ENCODE data around the gene COPS3. TPM values are rescaled to one million over a fixed set of nuclear protein-coding genes. Genes with fewer than 3 reads are reported as not detected.

The COPS3 gene
- total and polyA plus RNA-seq, 2 experiments from 2014 or later = 108 to 121 TPM

DNA sequence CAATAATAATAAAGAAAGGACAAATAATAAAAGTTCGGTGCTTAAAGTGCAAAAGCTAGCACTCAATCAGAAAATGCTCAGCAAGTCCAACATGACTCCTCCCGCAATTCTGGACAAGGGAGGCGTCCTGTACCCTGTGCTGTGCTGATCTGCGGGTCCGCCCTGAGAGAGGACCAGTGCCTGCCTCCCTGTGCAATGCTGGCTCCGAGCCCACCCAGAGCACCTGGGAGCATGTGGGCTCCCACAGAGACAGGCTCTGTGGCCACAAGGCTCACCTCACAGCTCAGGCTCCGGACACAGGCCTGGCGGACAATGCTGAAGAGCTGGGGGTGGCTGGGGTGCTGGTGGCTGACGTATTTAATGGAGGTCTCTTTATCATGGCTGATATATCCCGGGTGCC lies 55.1 kb downstream of the COPS3 start (continued):
- TF ChIP-seq ETS1 (IDR thresholded peaks at IDR 0.05) = no peak

- Histone ChIP-seq H3K4me1 (ENCODE audit: insufficient read depth) (no peaks in the 10 kb centered on the region), H2AFZ (no peak overlapping the region), H3K27ac (ENCODE audit: low read depth) (no peak overlapping the region), H3K27me3 (ENCODE audit: insufficient read depth) (no peaks in the 10 kb centered on the region), H3F3A (replicated peaks; ENCODE audit: low read depth) (no peaks in the 10 kb centered on the region), H3K9me2 (ENCODE audit: insufficient read depth) (no peaks in the 10 kb centered on the region), H3K4me2 (no peak overlapping the region), H4K20me1 (replicated peaks; ENCODE audit: insufficient read depth) (peaks cover 6% of the 10 kb centered on the region; the same call in 1 of the 2 replicates), H3K79me2 (replicated peaks; ENCODE audit: insufficient read depth) (no peaks in the 10 kb centered on the region), H3K4me3 (no peak overlapping the region), H3K36me3 (ENCODE audit: insufficient read depth) (peaks cover 23% of the 10 kb centered on the region)
- no peaks in the 10 kb centered on the region; the same call in 1 of the 3 replicates for H3K4me1 Mint-ChIP-seq
- H3K27me3 Mint-ChIP-seq (ENCODE audit: insufficient read depth, low read depth, poor library complexity) = peaks cover 16% of the 10 kb centered on the region
- peaks cover 80% of the 10 kb centered on the region for H3K36me3 Mint-ChIP-seq (ENCODE audit: low read depth)
- DNase-seq (ENCODE audit: low spot score) (no peak), ATAC-seq (no peak)
- H3K27ac Mint-ChIP-seq = no peak overlapping the region
- no peaks in the 10 kb centered on the region for H3K9me3 Mint-ChIP-seq
- no peak overlapping the region for H3K4me3 Mint-ChIP-seq
- TF ChIP-seq STAT1 (IDR thresholded peaks at IDR 0.05; ENCODE audit: unreplicated experiment) = no peak
- no peak for TF ChIP-seq ETS1 (IDR thresholded peaks at IDR 0.05)
- TF ChIP-seq, protein P1, sequence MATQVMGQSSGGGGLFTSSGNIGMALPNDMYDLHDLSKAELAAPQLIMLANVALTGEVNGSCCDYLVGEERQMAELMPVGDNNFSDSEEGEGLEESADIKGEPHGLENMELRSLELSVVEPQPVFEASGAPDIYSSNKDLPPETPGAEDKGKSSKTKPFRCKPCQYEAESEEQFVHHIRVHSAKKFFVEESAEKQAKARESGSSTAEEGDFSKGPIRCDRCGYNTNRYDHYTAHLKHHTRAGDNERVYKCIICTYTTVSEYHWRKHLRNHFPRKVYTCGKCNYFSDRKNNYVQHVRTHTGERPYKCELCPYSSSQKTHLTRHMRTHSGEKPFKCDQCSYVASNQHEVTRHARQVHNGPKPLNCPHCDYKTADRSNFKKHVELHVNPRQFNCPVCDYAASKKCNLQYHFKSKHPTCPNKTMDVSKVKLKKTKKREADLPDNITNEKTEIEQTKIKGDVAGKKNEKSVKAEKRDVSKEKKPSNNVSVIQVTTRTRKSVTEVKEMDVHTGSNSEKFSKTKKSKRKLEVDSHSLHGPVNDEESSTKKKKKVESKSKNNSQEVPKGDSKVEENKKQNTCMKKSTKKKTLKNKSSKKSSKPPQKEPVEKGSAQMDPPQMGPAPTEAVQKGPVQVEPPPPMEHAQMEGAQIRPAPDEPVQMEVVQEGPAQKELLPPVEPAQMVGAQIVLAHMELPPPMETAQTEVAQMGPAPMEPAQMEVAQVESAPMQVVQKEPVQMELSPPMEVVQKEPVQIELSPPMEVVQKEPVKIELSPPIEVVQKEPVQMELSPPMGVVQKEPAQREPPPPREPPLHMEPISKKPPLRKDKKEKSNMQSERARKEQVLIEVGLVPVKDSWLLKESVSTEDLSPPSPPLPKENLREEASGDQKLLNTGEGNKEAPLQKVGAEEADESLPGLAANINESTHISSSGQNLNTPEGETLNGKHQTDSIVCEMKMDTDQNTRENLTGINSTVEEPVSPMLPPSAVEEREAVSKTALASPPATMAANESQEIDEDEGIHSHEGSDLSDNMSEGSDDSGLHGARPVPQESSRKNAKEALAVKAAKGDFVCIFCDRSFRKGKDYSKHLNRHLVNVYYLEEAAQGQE (IDR thresholded peaks at IDR 0.05; ENCODE audit: unreplicated experiment) = no peak
- TF ChIP-seq, protein P2, sequence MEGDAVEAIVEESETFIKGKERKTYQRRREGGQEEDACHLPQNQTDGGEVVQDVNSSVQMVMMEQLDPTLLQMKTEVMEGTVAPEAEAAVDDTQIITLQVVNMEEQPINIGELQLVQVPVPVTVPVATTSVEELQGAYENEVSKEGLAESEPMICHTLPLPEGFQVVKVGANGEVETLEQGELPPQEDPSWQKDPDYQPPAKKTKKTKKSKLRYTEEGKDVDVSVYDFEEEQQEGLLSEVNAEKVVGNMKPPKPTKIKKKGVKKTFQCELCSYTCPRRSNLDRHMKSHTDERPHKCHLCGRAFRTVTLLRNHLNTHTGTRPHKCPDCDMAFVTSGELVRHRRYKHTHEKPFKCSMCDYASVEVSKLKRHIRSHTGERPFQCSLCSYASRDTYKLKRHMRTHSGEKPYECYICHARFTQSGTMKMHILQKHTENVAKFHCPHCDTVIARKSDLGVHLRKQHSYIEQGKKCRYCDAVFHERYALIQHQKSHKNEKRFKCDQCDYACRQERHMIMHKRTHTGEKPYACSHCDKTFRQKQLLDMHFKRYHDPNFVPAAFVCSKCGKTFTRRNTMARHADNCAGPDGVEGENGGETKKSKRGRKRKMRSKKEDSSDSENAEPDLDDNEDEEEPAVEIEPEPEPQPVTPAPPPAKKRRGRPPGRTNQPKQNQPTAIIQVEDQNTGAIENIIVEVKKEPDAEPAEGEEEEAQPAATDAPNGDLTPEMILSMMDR (conservative IDR thresholded peaks at IDR 0.05; ENCODE audit: low read depth in 2 of 2) = no peak
- TF ChIP-seq CREB1 (CRISPR knock-in tag; IDR thresholded peaks at IDR 0.05; ENCODE audit: low read depth) = no peak
- TF ChIP-seq NANOG (IDR thresholded peaks at IDR 0.05; ENCODE audit: borderline replicate concordance) = no peak
- TF ChIP-seq, protein P3, sequence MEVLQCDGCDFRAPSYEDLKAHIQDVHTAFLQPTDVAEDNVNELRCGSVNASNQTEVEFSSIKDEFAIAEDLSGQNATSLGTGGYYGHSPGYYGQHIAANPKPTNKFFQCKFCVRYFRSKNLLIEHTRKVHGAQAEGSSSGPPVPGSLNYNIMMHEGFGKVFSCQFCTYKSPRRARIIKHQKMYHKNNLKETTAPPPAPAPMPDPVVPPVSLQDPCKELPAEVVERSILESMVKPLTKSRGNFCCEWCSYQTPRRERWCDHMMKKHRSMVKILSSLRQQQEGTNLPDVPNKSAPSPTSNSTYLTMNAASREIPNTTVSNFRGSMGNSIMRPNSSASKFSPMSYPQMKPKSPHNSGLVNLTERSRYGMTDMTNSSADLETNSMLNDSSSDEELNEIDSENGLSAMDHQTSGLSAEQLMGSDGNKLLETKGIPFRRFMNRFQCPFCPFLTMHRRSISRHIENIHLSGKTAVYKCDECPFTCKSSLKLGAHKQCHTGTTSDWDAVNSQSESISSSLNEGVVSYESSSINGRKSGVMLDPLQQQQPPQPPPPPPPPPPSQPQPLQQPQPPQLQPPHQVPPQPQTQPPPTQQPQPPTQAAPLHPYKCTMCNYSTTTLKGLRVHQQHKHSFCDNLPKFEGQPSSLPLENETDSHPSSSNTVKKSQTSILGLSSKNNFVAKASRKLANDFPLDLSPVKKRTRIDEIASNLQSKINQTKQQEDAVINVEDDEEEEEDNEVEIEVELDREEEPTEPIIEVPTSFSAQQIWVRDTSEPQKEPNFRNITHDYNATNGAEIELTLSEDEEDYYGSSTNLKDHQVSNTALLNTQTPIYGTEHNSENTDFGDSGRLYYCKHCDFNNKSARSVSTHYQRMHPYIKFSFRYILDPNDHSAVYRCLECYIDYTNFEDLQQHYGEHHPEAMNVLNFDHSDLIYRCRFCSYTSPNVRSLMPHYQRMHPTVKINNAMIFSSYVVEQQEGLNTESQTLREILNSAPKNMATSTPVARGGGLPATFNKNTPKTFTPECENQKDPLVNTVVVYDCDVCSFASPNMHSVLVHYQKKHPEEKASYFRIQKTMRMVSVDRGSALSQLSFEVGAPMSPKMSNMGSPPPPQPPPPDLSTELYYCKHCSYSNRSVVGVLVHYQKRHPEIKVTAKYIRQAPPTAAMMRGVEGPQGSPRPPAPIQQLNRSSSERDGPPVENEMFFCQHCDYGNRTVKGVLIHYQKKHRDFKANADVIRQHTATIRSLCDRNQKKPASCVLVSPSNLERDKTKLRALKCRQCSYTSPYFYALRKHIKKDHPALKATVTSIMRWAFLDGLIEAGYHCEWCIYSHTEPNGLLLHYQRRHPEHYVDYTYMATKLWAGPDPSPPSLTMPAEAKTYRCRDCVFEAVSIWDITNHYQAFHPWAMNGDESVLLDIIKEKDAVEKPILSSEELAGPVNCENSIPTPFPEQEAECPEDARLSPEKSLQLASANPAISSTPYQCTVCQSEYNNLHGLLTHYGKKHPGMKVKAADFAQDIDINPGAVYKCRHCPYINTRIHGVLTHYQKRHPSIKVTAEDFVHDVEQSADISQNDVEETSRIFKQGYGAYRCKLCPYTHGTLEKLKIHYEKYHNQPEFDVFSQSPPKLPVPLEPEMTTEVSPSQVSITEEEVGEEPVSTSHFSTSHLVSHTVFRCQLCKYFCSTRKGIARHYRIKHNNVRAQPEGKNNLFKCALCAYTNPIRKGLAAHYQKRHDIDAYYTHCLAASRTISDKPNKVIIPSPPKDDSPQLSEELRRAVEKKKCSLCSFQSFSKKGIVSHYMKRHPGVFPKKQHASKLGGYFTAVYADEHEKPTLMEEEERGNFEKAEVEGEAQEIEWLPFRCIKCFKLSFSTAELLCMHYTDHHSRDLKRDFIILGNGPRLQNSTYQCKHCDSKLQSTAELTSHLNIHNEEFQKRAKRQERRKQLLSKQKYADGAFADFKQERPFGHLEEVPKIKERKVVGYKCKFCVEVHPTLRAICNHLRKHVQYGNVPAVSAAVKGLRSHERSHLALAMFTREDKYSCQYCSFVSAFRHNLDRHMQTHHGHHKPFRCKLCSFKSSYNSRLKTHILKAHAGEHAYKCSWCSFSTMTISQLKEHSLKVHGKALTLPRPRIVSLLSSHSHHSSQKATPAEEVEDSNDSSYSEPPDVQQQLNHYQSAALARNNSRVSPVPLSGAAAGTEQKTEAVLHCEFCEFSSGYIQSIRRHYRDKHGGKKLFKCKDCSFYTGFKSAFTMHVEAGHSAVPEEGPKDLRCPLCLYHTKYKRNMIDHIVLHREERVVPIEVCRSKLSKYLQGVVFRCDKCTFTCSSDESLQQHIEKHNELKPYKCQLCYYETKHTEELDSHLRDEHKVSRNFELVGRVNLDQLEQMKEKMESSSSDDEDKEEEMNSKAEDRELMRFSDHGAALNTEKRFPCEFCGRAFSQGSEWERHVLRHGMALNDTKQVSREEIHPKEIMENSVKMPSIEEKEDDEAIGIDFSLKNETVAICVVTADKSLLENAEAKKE (CRISPR knock-in tag; IDR thresholded peaks at IDR 0.05) = no peak
- TF ChIP-seq ZNF114 (CRISPR knock-in tag; IDR thresholded peaks at IDR 0.05) = no peak
- TF ChIP-seq EZH2phosphoT487 (IDR thresholded peaks at IDR 0.05; ENCODE audit: unreplicated experiment) = no peak
- TF ChIP-seq ZNF331 (CRISPR knock-in tag; IDR thresholded peaks at IDR 0.05; ENCODE audit: low read depth) = no peak
- TF ChIP-seq POLR2AphosphoS5 (IDR thresholded peaks at IDR 0.05; ENCODE audit: low read depth) = no peak
- TF ChIP-seq EZH2 (IDR thresholded peaks at IDR 0.05; ENCODE audit: low read depth, unreplicated experiment) = no peak
Measured at GRCh38 chr17:17224137-17224536, 56.9 kb downstream of the COPS3 start.
